ENCODE measurements around the gene AS3MT. TPM values are rescaled to one million over a fixed set of nuclear protein-coding genes. Genes with fewer than 3 reads are reported as not detected.

The AS3MT gene
- polyA plus RNA-seq, 1 of the 3 experiments (the other 2 are of a cell fraction), result 9.0 TPM

DNA sequence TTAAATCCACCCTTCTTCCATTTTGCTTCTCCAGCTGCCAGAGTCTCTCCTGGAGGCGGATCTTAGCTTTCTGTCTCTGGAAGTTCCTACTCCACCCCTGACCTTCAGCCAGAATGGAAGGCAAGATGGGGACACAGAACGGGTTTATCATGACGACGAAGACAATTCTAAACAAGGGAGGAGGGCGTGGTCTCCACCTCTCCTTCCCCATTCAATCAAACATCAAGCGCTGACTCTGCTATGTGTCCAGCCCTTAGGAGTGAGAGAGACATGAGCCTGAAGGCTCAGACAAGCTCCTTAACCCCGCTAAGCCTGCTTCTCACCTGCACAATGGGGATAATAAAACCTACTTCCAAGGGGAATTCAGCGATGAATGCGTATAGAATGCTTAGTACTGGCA is 35.1 kb upstream of the AS3MT start:
- H3K4me3 ChIP-seq (ENCODE audit: low read depth in 2 of 2, low read length in 1 of 2), result no peak overlapping the region
- POLR2A ChIA-PET, result no interaction called here
- H3K9me3 ChIP-seq, result no peaks in the 10 kb centered on the region
- 0 out of 2 replicates have a peak overlapping the region, but pooled peaks have one; percentile 3 for H2AFZ ChIP-seq (ENCODE audit: low read depth)
- H3K9ac ChIP-seq, result no peak overlapping the region
- no peaks in the 10 kb centered on the region for H3K36me3 ChIP-seq (replicated peaks in 1 of 2; ENCODE audit: control insufficient read depth in 1 of 2, insufficient read depth in 2 of 2, low read length in 1 of 2)
- H3K4me2 ChIP-seq, result no peak overlapping the region
- DNase-seq, result no peak
- CTCF ChIA-PET, result interaction anchor here (0.6 to 5.4 kb wide), 11 partner anchors 13 to 353 kb away, joined by 3 to 71 read pairs (median 3); partner anchors contain the start of genes AS3MT and CNNM2
- no peaks in the 10 kb centered on the region for H3K79me2 ChIP-seq (ENCODE audit: insufficient read depth)
- H3F3A ChIP-seq (replicated peaks; ENCODE audit: insufficient read depth), result no peaks in the 10 kb centered on the region
- no peaks in the 10 kb centered on the region for H3K9me2 ChIP-seq
- no peak overlapping the region for H3K27ac ChIP-seq (ENCODE audit: low read depth in 2 of 2, low read length in 1 of 2)
- no peaks in the 10 kb centered on the region for H4K20me1 ChIP-seq (ENCODE audit: insufficient read depth)
- H3K4me1 ChIP-seq (ENCODE audit: control insufficient read depth in 1 of 2, insufficient read depth in 2 of 2, low read depth in 1 of 2, low read length in 1 of 2), result no peaks in the 10 kb centered on the region; a peak in 1 of 4 replicates
- H3K27me3 ChIP-seq (ENCODE audit: insufficient read depth), result no peaks in the 10 kb centered on the region
- WGBS (ENCODE audit: low lambda C conversion rate), result 64% methylated on average over 9 of the region's 9 CpGs
- no peak for TF ChIP-seq FOXM1 (IDR thresholded peaks at IDR 0.05; ENCODE audit: low read depth)
- TF ChIP-seq EZH2phosphoT487 (IDR thresholded peaks at IDR 0.05; ENCODE audit: borderline replicate concordance, low read depth), result no peak
- TF ChIP-seq TCF12 (IDR thresholded peaks at IDR 0.05), result no peak
- TF ChIP-seq, protein P1, sequence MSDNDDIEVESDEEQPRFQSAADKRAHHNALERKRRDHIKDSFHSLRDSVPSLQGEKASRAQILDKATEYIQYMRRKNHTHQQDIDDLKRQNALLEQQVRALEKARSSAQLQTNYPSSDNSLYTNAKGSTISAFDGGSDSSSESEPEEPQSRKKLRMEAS (IDR thresholded peaks at IDR 0.05; ENCODE audit: low read depth), result no peak
- TF ChIP-seq, protein P2, sequence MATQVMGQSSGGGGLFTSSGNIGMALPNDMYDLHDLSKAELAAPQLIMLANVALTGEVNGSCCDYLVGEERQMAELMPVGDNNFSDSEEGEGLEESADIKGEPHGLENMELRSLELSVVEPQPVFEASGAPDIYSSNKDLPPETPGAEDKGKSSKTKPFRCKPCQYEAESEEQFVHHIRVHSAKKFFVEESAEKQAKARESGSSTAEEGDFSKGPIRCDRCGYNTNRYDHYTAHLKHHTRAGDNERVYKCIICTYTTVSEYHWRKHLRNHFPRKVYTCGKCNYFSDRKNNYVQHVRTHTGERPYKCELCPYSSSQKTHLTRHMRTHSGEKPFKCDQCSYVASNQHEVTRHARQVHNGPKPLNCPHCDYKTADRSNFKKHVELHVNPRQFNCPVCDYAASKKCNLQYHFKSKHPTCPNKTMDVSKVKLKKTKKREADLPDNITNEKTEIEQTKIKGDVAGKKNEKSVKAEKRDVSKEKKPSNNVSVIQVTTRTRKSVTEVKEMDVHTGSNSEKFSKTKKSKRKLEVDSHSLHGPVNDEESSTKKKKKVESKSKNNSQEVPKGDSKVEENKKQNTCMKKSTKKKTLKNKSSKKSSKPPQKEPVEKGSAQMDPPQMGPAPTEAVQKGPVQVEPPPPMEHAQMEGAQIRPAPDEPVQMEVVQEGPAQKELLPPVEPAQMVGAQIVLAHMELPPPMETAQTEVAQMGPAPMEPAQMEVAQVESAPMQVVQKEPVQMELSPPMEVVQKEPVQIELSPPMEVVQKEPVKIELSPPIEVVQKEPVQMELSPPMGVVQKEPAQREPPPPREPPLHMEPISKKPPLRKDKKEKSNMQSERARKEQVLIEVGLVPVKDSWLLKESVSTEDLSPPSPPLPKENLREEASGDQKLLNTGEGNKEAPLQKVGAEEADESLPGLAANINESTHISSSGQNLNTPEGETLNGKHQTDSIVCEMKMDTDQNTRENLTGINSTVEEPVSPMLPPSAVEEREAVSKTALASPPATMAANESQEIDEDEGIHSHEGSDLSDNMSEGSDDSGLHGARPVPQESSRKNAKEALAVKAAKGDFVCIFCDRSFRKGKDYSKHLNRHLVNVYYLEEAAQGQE (IDR thresholded peaks at IDR 0.05; ENCODE audit: low read depth, low read length), result no peak
- no peak for TF ChIP-seq GABPA (IDR thresholded peaks at IDR 0.05; ENCODE audit: low read depth)
- TF ChIP-seq MEF2A (IDR thresholded peaks at IDR 0.05; ENCODE audit: borderline replicate concordance, low read depth), result no peak
- no peak for TF ChIP-seq NFIC (IDR thresholded peaks at IDR 0.05; ENCODE audit: borderline replicate concordance)
- TF ChIP-seq CHD2 (IDR thresholded peaks at IDR 0.05; ENCODE audit: low read length, partially characterized antibody), result no peak
- TF ChIP-seq, protein P3, sequence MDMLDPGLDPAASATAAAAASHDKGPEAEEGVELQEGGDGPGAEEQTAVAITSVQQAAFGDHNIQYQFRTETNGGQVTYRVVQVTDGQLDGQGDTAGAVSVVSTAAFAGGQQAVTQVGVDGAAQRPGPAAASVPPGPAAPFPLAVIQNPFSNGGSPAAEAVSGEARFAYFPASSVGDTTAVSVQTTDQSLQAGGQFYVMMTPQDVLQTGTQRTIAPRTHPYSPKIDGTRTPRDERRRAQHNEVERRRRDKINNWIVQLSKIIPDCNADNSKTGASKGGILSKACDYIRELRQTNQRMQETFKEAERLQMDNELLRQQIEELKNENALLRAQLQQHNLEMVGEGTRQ (IDR thresholded peaks at IDR 0.05; ENCODE audit: borderline replicate concordance, low read depth, low read length), result no peak
- TF ChIP-seq, protein P4, sequence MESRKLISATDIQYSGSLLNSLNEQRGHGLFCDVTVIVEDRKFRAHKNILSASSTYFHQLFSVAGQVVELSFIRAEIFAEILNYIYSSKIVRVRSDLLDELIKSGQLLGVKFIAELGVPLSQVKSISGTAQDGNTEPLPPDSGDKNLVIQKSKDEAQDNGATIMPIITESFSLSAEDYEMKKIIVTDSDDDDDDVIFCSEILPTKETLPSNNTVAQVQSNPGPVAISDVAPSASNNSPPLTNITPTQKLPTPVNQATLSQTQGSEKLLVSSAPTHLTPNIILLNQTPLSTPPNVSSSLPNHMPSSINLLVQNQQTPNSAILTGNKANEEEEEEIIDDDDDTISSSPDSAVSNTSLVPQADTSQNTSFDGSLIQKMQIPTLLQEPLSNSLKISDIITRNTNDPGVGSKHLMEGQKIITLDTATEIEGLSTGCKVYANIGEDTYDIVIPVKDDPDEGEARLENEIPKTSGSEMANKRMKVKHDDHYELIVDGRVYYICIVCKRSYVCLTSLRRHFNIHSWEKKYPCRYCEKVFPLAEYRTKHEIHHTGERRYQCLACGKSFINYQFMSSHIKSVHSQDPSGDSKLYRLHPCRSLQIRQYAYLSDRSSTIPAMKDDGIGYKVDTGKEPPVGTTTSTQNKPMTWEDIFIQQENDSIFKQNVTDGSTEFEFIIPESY (IDR thresholded peaks at IDR 0.05; ENCODE audit: borderline replicate concordance, low read depth), result no peak
- TF ChIP-seq RAD21 (IDR thresholded peaks at IDR 0.05; ENCODE audit: low read length), result no peak
- no peak for TF ChIP-seq RXRA (IDR thresholded peaks at IDR 0.05; ENCODE audit: borderline replicate concordance, low read depth)
- no peak for TF ChIP-seq POLR2AphosphoS5 (IDR thresholded peaks at IDR 0.05; ENCODE audit: low read depth, low read length)
- TF ChIP-seq, protein P5, sequence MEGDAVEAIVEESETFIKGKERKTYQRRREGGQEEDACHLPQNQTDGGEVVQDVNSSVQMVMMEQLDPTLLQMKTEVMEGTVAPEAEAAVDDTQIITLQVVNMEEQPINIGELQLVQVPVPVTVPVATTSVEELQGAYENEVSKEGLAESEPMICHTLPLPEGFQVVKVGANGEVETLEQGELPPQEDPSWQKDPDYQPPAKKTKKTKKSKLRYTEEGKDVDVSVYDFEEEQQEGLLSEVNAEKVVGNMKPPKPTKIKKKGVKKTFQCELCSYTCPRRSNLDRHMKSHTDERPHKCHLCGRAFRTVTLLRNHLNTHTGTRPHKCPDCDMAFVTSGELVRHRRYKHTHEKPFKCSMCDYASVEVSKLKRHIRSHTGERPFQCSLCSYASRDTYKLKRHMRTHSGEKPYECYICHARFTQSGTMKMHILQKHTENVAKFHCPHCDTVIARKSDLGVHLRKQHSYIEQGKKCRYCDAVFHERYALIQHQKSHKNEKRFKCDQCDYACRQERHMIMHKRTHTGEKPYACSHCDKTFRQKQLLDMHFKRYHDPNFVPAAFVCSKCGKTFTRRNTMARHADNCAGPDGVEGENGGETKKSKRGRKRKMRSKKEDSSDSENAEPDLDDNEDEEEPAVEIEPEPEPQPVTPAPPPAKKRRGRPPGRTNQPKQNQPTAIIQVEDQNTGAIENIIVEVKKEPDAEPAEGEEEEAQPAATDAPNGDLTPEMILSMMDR (IDR thresholded peaks at IDR 0.05), result no peak
- TF ChIP-seq, protein P6, sequence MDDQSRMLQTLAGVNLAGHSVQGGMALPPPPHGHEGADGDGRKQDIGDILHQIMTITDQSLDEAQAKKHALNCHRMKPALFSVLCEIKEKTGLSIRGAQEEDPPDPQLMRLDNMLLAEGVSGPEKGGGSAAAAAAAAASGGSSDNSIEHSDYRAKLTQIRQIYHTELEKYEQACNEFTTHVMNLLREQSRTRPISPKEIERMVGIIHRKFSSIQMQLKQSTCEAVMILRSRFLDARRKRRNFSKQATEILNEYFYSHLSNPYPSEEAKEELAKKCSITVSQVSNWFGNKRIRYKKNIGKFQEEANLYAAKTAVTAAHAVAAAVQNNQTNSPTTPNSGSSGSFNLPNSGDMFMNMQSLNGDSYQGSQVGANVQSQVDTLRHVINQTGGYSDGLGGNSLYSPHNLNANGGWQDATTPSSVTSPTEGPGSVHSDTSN (IDR thresholded peaks at IDR 0.05), result no peak
- no peak for TF ChIP-seq EP300 (IDR thresholded peaks at IDR 0.05; ENCODE audit: borderline replicate concordance in 1 of 2, low read depth in 1 of 2, low read length in 1 of 2)

Data from SK-N-SH (cell line).